Stimulated activated CD4-positive, alpha-beta T cell treated with anti-CD3 and anti-CD28 coated beads, Interleukin-4, amount 100 ng/mL, for 1 hour (primary cell): ENCODE results near the gene TSTD1.
"Not testable (repeated sequence)": the region's sequence is repeated elsewhere in the genome, so short reads cannot be mapped to it uniquely, and the experiment has no call there.

Source experiments
- DNase-seq: peaks from one replicate; pipeline ENCODE4 v3.0.0-alpha.2; 2020

TSTD1 gene

DNA sequence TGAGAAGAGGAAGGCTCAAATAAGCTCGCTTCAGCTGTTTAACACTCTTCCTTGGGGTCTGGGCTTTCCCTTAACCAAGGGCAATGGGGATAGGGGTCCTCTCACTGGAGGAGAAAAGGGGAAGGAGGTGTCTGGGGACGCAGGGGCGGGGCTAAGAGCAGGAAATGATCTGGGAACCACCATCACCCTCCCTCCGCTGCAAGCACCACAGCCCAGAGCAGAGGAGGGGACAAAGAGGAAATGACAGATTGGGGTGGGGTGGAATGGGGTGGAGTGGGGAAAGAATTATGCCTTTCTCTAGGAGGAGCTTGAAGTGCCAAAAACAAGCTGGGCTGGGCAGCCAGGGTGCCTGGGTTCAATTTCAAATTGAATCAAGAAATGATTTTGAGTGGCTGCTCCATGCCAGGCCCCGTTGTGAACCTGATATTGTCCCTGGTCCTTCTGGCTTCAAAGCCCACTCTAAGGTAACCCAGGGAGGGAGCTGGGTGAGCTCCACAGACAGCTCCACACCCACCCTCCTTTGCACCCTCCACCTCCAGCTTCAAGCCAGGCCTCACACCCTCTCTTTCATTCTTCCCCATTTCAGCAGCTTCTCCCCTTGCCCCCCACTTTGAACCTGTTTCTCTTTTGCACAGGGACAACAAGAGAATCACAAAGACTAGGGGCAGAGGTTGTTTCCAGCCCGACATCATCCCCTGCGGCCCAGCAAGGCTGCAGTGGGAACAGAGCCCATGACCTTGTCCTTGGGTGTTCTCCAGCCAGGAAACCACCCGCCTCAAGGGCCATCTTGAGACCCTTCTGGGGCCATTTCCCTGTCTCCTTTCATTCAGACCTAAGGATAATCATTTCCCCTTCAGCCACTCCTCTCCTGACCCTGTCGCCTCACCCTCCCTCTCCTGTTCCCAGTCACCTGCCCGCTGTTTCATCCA lies 29.8 kb upstream of the TSTD1 start:
- DNase-seq, result peak; percentile 69

DNA sequence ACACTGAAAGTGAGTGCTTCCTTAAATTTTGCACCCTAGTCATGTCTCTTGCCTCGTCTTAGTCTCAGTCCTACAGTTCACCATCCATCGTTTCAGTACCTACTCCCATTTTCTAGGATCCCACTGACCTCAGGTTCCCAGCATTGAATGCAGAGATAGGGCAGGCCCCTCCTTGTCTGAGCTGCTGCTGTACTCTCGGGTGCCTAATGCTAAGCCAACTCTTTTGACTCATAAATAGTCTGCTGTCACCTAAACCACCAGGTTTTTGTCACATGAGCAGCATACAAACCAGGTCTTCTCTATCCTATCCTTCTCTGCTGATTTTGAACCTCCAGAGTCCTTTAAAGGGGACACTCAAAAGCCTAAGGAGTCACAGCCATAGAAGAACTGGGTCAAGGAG lies 27.9 kb upstream of the TSTD1 start:
- DNase-seq, result no peak

DNA sequence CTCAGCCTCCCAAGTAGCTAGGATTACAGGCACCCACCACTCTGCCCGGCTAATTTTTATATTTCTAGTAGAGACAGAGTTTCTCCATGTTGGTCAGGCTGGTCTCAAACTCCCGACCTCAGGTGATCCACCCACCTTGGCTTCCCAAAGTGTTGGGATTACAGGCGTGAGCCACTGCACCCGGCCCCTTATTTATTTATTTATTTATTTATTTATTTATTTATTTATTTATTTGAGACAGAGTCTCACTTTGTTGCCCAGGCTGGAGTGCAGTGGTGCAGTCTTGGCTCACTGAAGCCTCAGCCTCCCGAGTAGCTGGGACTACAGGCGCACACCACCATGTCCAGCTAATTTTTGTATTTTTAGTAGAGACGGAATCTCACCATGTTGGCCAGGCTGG lies 26.9 kb upstream of the TSTD1 start:
- not testable (repeated sequence) for DNase-seq

DNA sequence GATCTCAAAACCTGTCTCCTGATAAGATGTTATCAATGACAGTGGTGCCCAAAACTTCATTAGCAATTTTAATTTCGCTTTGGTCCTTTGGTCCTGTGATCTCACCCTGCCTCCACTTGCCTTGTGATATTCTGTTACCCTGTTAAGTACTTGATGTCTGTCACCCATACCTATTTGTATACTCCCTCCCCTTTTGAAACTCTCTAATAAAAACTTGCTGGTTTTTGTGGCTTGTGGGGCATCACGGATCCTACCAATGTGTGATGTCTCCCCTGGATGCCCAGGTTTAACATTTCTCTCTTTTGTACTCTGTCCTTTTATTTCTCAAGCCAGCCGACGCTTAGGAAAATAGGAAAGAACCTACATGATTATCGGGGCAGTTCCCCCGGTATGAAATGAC lies 25.2 kb upstream of the TSTD1 start:
- not testable (repeated sequence) for DNase-seq

DNA sequence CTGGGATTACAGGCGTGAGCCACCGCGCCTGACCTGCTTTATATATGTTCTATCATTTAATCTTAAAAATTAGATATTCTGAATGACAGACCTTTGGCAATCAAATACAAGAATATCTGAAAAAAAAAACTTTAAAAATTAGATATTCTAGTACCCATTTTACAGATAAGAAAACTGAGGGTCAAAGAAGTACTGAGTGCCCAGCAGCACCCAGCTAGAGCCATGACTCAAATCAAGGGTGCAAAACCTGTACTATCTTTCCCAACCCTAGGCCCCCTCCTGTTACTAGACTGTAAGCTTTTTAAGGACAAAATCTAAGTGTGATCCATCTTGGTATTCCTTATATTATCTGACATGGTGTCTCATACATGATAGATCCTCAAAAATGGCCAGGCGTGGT lies 22.7 kb upstream of the TSTD1 start:
- no peak for DNase-seq

DNA sequence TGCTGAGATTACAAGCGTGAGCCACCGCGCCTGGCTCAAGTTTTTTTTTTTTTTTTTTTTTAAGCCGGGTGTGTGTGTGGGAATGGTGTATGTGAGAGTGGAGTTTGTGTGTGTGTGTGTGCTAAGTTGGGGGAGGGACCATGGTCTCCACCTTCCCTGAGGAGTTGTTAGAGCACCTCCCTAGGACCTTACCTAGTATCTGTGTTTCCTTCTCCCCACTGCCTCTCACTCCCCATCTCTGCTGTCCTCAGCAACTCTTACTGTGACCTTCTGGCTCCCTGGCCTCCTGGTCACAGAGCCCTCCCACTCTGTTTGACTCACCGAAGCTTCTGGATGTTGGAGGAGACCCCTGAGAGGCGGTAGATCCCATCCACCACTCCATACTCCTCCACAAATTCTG lies 20.5 kb upstream of the TSTD1 start:
- no peak for DNase-seq

DNA sequence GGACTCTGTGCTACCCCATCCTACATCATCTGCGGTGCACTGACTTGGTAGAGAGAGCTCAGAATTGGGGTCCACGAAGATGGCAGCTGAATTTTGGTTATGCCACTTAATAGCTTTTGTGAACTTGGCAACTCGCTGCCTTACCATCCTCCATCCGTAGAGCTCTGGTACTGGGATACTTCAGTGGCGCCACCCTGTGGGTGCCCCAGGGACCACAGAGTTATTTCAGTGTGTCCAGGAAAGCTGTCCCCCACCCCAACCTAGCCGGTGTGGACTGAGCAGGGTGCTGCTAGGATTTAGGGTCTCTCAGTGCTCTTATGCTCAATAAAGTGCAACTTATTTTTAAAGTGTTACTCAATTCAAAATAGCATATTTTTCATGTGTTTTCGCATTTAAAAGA lies 16.0 kb upstream of the TSTD1 start:
- DNase-seq, result no peak

DNA sequence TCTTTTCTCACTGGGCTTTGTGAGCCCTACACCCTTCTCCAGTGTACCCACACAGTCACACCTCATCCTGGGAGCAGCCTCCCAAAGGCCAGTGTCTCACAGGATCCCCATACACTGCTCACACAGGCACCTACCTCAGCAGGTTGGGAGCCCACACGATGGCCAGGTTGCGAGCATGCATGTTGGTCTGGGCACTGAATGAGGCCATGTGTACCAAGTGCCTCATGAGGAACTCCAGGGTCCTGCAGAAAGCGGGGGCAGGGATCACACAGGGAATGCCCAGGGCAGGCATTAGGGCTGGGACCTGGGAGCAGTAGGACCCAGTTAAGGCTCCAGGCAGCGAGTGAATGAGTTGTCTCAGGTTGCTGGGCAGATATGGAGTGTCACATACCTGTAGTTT lies 15.5 kb upstream of the TSTD1 start:
- DNase-seq, result no peak

DNA sequence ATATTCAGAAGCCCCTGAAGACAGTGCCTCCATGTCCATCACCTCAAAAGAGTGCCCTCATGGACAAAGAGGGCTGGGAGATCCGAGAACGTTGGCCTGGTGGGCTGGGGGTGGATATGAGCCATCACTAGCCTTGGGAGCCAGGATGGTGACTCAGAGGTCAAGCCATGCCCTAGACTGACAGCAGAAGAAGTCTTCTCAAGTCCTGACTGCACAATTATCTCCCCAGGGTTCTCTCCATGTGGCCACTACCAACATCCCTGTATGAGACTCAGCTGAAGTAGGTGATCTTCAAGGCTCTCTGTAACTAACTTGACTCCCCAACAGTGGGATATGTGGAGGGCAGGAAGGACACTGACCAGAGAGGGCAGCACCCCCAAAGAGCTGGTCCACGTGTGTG lies 14.1 kb upstream of the TSTD1 start:
- DNase-seq, result no peak

DNA sequence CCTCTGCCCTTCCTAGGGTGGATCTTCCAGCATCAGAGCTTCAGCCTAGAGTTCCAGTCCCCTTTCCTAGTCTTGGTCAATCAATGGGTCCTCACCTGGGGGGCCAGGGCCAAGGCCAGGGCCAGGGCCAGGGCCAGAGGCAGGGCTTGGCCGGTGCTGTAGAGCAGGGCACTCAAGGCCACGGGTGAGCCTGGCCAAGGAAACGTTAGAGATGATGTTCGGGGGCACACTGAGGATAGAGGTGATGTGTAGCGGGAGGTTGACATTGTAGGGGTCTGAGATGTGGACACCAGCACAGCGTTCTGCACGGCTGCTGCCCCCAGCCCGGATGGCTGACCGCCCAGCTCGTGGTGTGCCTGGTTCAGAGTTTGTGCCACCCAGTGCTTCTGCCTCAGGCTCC lies 12.5 kb upstream of the TSTD1 start:
- DNase-seq, result no peak

DNA sequence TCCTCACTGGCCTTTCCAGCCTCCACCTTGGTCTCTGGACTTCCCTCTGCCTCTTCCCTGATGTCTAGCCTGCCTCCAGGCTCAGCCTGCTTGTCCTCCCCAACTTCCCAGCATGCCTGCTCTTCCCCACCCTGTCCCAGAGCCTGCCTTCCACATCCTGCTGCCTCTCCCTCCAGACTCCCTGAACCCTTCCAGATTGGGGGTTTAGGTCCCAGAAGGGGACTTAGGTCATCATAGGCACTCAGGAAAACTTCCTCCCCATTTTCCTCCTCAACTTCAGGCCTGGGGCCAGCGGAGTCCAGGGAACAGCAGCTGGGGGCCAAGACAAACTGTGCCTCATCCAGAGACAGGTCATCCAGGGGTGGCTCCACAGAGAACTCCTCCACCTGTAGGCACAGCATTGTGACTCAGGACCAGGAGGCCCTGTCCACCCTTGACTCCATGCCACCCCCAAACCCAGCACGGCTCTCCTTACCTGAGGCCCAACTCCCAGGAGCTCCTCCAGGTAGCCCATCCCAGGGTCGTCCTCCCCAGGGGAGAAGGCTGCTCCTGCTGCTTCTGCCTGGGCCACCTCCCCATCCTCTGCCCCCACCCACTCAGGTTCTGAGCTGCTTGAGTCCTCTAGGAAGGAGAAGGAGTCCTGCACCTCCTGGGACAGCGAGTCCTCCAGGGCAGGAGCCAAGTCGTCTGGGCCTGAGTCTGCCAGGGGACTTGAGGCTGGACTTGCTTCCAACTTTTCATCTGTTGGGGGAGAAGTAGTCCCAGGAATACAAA lies 10.4 kb upstream of the TSTD1 start:
- no peak for DNase-seq

DNA sequence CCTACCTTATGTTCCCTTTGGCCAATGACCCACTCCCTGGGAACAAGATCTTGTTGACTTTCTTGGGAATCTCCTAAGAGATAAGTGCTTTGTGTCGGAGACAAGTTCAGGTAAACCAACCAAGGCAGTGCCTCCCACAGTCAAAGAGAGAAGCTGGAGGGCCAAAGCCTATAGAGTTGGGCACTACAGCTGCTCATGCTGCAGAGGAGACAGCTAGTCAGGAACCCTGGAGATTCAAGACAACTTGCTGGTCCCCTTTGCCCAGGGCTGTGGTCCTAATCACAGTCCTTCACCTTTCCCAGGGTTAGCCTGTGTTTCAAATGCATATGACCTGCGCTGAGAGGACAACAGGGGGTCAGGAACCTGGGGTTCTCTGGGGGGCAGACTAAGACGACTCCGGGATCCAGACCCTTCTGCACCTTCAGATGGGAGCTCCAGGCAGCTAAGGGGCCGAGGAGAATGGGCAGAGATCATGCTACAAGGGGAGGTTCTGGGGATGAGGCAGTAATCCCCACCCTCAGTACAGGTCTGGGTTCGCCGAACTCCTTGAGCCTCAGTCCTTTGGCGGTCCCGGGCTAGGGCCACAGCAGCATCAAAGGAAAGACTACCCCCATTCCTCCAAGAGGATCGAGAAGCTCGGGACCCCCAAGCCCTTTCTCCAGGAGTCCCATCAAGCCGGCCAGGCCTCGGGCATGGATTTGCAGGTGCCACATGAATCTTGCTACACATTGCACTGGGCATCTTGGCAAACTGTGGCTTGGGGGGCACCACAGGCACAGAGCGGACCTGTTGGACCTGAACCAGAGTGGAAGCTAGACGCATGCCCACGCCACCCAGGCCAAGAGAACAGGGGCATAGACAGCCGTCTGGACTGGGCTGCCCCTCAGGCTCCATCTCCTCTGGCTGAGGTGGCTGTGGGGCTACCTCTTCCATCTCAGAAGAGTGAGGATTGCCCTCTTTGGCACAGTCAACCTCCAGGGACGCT lies 9.0 kb upstream of the TSTD1 start:
- DNase-seq, result no peak

DNA sequence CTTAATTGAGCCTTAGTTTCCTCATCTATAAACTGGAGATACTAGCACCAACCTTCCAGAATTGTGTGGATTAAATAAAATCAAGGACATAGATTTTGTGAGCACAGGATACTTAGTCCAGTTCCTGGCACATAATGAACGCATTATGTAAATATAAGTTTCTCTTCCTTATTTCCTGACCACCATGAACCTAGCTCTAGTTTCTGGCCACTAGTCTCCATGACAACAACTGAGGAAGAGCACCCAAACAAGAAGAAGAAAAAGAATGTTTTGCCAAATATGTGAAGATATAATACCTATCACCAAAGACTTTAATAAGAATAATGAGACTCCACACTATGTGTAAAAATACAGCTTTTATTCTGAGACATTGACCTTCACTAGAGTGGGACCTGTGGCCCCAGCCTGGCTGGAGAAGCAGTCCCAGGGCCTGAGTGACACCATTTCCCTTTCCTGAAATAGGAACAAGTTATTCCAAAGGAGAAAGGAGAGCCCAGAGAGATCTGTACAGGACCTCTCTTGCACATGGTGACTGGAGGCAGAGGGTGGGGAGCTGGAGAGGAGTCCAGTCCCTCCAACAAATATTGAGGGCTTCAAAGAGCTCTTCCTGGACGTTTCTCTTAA lies 8.0 kb upstream of the TSTD1 start:
- DNase-seq, result no peak

DNA sequence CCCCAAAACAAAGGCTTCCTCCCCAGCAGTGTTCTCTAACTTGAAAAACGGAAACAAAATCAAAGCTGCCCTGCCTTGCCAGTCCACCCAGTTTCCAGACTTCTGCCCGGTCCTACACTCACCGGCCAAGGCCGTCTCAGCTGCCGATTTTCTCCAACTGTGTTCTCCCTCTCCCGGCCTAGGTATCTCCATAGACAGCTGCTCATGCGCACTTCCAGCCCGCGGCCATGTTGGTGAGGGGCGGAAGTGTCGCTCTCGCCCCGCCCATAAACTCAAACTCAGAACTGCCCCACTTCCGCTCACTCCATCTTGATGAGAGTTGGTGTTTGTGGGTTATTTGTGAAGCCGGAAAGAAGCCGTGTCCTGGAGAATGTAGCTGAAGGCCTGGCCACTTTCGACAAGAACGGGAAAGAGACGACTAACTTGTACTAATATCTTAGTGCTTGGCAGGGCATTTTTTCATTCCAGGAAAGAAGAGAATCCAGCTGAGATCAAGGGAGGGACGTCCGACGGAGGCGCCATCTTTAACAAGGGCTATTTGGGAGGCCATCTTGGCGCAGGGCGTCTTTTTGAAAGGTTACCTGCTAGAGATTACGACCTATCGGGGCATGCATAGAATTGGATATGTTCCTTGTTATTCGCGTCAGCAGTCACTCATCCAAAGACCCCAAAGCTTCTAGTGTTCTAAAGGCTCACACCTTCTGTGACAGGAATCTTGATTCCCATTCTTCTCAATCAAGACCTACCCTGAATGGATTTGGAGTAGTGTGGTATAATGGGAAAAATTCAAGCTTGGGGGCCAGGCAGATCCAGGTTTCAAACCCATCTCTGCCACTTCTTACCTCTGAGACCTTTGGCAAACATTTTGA lies 7.2 kb upstream of the TSTD1 start, which contains the start of gene USF1:
TSS of gene USF1 (minus strand) at position 242 of the 869 bp plus-strand sequence. CDS start 2,702 bp downstream, outside the sequence.
- DNase-seq, result peak; percentile 88

DNA sequence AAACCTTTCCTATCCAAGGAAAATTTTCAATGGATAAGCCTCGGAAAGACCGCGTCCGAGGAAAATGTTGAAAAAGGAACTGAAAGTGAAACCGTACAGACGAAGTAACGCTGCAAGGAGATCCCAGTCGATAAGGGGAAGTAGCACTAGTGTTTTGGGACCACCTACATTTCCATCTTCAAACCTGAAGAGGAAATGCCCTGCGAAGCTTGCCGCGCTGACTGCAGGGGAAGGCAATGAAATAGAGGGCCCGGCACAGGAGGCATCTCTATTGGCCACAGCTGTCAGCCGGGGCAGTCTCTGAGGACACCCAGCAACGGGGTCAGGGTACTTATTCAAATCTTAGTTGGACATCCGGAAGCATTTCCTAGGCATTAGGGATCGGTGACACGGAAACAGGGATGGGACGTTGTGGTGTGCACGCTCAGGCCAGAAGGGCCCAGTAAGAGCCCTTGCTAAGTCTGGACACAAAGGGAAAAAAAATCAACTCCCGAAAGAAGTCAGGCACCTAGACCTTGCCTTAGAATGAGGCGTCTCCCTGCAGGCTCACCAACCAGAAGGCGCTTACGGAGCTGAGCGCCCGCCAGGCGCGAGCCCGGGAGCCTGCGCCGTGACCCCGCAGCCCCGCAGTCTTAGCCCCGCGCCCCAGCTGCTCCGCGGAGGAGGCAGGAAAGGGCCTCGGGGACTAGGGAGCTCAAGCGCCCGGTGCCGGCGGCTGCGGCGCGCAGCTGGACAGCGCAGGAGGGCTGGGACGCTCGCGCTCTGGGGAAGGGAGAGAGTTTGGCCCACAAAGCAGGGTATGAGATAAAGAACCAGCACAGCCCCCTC lies 6.4 kb upstream of the TSTD1 start:
- DNase-seq, result peak; percentile 43

DNA sequence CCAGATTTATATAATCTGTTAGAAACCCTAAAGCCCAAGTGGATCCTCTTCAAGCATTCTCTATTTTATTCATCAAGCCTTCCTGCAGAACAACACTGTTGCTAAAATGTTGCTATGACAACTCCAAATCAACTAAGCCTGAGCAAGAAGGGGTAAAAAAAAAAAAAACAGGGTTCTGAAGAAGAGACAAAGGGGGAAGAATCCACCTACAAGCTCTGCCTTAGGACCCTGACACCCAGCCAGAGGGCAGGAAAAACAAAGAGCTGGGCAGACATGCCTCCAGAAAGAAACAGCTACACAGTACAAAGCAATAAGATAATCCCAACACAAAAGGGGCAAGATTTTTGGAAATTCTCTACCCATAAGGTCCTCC lies 5.8 kb upstream of the TSTD1 start:
- no peak for DNase-seq

DNA sequence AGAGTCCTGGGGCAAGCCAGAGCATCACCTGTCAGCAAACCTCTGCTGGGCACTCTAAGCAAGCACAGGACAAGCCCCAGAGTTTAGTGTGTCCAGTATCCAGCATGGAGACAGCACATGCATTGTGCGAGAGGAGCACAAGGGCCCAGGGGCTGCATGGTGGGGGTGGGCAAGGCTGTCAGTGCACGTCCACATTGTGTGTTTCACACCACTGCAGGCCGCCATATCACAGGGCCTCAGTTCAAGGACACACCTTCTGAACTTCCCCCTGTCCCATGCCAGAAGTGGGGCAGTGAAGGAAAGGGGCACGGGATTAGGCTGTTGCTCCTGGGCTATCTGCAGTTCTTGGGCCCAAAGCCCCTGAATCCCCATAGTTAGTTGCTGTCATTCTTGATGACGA lies 782 bp upstream of the TSTD1 start:
- no peak for DNase-seq

DNA sequence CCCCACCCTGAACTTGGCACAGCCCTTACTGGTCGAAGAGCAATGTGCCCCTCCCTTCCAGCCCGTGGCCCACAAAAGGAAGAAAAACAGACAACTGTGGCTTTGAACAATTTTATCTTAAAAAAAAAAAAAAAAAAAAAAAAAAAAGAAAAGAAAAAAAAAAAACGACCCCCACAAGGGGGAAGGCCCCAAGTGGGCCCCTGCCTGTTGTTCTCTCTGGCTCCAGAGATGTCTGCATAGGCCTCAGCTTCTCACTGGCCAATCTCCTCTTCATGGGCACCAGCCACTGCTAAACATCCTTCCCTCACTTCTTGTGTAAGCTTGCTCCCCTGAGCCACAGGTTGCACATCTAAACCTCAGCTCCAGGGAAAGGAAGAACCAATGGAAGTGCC lies 386 bp upstream of the TSTD1 start:
- DNase-seq, result no peak

DNA sequence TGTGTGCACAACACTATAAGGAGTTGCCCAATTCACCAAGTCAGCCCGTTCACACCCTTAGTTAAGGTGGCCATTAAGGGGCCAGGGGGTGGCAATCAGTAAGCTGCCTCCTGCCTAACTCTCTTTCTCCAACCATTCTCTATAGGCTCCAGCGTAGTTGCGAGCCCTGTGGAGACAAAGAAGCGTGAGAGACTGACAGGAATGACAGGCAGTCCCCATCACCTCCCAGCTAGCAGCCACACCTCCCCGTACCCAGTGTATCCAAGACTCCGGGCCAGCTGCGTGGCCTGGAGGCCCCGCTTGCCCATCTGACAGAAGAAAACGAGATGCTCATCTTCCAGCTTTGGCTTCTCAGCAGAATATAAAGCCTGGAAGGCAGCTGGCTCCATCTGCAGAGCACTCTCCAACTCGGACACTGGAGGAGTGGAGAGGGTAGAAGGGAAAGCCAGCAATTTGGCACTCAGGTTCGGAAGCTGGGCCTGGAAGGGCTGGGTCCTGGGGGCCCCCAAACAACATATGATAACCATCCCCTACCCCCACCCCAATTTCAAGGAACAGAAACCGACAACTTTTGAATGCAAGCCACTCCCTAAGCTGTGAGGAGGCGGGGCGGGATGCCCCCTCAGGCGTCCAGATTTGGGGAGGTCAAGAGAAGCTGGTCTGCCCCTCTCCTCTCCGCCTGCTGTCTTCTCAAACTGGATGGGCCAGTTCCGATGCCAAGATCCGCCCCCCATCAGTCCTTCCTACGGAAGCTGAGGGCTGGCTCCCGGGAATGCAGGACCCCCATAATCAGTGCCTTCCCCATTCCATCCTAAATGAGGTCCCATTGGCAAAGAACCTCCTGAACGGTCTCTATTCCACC lies 872 bp downstream of the TSTD1 start:
- DNase-seq, result no peak
